IMR-90 (cell line): ENCODE measurements around the gene CASP14.

Experiments used
- POLR2A ChIP-seq: IDR thresholded peaks from 2 replicates; pipeline ENCODE4 v1.6.1; 2012; ENCODE audit warnings: mild to moderate bottlenecking, low read depth, low read length
- RAD21 ChIP-seq: IDR thresholded peaks from 2 replicates; pipeline ENCODE4 v1.6.1; 2012; ENCODE audit warnings: low read length, improper control_type of control experiment
- TF ChIP-seq, protein P1 (sequence below): fragments of 150-350 bp; IDR thresholded peaks from 2 replicates; pipeline ENCODE4 v1.6.1; 2016; ENCODE audit warnings: low read depth, mild to moderate bottlenecking, low read length, moderate library complexity, borderline replicate concordance
- TF ChIP-seq, protein P2 (sequence below): conservative IDR thresholded peaks from 2 replicates; pipeline ENCODE4 v1.5.1; 2012; ENCODE audit warnings: mild to moderate bottlenecking, low read depth, low read length, improper control_type of control experiment

DNA sequence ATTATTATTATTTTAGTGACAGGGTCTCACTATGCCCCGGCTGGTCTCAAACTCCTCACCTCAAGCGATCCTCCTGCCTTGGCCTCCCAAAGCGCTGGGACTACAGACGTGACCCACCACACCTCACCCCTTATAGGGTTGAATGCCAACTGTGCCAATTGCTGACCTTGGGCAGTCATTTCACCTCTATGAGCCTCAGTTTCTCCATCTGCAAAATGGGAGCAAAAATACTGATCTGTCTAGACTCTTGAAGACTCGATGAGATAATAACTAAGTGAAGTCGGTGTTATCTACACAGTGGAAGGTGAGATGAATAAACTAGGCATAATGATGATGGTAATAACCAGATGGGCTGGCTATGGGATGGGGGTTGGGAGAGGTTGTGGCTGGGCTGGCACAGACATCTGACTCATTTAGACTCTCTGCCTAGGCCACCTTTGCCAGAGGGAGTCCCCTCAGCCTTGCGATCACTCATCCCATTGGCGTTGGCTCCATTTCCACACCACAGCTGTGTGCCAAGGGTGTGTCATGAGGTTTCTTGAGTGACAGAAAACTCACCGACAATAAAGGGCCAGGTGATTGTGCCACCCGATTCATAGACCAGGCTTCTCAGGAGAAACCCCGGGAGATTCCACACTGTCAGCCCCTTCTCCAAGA lies at the start of gene CASP14:
- TF ChIP-seq POLR2A: no peak
- no peak for TF ChIP-seq RAD21
- TF ChIP-seq, protein P1, sequence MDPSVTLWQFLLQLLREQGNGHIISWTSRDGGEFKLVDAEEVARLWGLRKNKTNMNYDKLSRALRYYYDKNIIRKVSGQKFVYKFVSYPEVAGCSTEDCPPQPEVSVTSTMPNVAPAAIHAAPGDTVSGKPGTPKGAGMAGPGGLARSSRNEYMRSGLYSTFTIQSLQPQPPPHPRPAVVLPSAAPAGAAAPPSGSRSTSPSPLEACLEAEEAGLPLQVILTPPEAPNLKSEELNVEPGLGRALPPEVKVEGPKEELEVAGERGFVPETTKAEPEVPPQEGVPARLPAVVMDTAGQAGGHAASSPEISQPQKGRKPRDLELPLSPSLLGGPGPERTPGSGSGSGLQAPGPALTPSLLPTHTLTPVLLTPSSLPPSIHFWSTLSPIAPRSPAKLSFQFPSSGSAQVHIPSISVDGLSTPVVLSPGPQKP: no peak
- TF ChIP-seq, protein P2, sequence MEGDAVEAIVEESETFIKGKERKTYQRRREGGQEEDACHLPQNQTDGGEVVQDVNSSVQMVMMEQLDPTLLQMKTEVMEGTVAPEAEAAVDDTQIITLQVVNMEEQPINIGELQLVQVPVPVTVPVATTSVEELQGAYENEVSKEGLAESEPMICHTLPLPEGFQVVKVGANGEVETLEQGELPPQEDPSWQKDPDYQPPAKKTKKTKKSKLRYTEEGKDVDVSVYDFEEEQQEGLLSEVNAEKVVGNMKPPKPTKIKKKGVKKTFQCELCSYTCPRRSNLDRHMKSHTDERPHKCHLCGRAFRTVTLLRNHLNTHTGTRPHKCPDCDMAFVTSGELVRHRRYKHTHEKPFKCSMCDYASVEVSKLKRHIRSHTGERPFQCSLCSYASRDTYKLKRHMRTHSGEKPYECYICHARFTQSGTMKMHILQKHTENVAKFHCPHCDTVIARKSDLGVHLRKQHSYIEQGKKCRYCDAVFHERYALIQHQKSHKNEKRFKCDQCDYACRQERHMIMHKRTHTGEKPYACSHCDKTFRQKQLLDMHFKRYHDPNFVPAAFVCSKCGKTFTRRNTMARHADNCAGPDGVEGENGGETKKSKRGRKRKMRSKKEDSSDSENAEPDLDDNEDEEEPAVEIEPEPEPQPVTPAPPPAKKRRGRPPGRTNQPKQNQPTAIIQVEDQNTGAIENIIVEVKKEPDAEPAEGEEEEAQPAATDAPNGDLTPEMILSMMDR: no peak
